Measurements from ENCODE around the gene SRGN. TPM values are rescaled to one million over a fixed set of nuclear protein-coding genes. Genes with fewer than 3 reads are reported as not detected.

SRGN gene
- total RNA-seq, 1 donor from 2014 or later = 35.9 TPM

- Mint-ChIP-seq H3K9me3 (ENCODE audit: unreplicated experiment) (no peaks in the 10 kb centered on the region), H3K4me1 (ENCODE audit: unreplicated experiment) (no peaks in the 10 kb centered on the region)
- DNase-seq (ENCODE audit: extremely low spot score, unreplicated experiment) = no peak
These were observed 7.7 kb upstream of the SRGN start for GRCh38 chr10:69080226-69080625.

GRCh38 chr10:69086001-69086509 lies 1.8 kb upstream of the SRGN start:
- H3K36me3 Mint-ChIP-seq (ENCODE audit: unreplicated experiment) = no peaks in the 10 kb centered on the region
- peak overlapping the region; percentile 81 for H3K27ac Mint-ChIP-seq (ENCODE audit: unreplicated experiment)
- H3K4me1 Mint-ChIP-seq (ENCODE audit: unreplicated experiment) = peaks cover 49% of the 10 kb centered on the region
- no peaks in the 10 kb centered on the region for H3K9me3 Mint-ChIP-seq (ENCODE audit: unreplicated experiment)
- DNase-seq (ENCODE audit: extremely low spot score, unreplicated experiment) = no peak
- TF ChIP-seq, protein P1, sequence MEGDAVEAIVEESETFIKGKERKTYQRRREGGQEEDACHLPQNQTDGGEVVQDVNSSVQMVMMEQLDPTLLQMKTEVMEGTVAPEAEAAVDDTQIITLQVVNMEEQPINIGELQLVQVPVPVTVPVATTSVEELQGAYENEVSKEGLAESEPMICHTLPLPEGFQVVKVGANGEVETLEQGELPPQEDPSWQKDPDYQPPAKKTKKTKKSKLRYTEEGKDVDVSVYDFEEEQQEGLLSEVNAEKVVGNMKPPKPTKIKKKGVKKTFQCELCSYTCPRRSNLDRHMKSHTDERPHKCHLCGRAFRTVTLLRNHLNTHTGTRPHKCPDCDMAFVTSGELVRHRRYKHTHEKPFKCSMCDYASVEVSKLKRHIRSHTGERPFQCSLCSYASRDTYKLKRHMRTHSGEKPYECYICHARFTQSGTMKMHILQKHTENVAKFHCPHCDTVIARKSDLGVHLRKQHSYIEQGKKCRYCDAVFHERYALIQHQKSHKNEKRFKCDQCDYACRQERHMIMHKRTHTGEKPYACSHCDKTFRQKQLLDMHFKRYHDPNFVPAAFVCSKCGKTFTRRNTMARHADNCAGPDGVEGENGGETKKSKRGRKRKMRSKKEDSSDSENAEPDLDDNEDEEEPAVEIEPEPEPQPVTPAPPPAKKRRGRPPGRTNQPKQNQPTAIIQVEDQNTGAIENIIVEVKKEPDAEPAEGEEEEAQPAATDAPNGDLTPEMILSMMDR (IDR thresholded peaks at IDR 0.05) = no peak
- peak overlapping the region; percentile 66 for H3K4me3 Mint-ChIP-seq (ENCODE audit: unreplicated experiment)
- H3K27me3 Mint-ChIP-seq (ENCODE audit: unreplicated experiment) = no peaks in the 10 kb centered on the region

More at GRCh38 chr10:69080226-69080625, 7.7 kb upstream of the SRGN start:
- H3K27ac Mint-ChIP-seq (ENCODE audit: unreplicated experiment) = no peak overlapping the region
- no peaks in the 10 kb centered on the region for H3K27me3 Mint-ChIP-seq (ENCODE audit: unreplicated experiment)
- TF ChIP-seq, protein P1 (IDR thresholded peaks at IDR 0.05) = no peak
- no peak overlapping the region for H3K4me3 Mint-ChIP-seq (ENCODE audit: unreplicated experiment)
- no peaks in the 10 kb centered on the region for H3K36me3 Mint-ChIP-seq (ENCODE audit: unreplicated experiment)

- peak overlapping the region; percentile 96 for H3K27ac Mint-ChIP-seq (ENCODE audit: unreplicated experiment)
- no peaks in the 10 kb centered on the region for H3K27me3 Mint-ChIP-seq (ENCODE audit: unreplicated experiment)
- DNase-seq (ENCODE audit: extremely low spot score, unreplicated experiment) = no peak
- TF ChIP-seq, protein P1 (IDR thresholded peaks at IDR 0.05) = no peak
- H3K9me3 Mint-ChIP-seq (ENCODE audit: unreplicated experiment) = no peaks in the 10 kb centered on the region
- H3K36me3 Mint-ChIP-seq (ENCODE audit: unreplicated experiment) = no peaks in the 10 kb centered on the region
- H3K4me1 Mint-ChIP-seq (ENCODE audit: unreplicated experiment) = peaks cover 64% of the 10 kb centered on the region
- H3K4me3 Mint-ChIP-seq (ENCODE audit: unreplicated experiment) = peak overlapping the region; percentile 73
These were observed 517 bp downstream of the SRGN start for GRCh38 chr10:69088471-69088769.

DNA sequence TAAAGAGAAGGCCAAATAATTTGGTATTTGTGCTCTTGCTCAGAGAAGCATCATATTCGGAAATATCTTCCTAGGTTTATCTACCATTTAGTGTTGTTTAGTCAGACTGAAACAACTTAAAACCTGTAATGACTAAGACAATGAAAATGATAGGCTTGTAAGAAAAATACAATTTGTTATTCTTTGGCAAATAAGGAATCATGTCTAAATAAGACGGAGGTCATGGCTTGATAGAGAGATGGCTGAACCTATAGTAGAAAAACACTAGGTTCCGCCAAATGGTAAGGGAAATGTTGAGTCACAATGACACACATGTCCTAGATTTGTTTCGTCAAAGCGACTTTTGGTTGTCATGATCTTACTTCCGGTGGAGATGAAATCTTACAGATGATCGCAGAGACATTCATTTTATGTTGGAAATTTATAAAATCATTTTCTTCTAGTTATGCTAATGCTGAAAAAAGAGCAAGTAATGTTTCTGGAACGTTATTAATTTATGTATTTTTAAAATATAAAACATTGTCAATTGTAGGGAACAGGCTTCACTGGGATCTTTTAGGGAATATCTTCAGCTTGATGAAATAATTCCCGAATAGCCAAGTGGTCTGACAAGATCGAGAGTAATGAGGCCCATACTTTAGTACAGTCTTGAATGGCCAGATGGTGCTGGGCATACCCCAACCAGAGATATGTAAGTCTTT lies 1.0 kb downstream of the SRGN start:
- H3K9me3 Mint-ChIP-seq (ENCODE audit: unreplicated experiment) = no peaks in the 10 kb centered on the region
- H3K27me3 Mint-ChIP-seq (ENCODE audit: unreplicated experiment) = no peaks in the 10 kb centered on the region
- peak overlapping the region; percentile 73 for H3K4me3 Mint-ChIP-seq (ENCODE audit: unreplicated experiment)
- peaks cover 65% of the 10 kb centered on the region for H3K4me1 Mint-ChIP-seq (ENCODE audit: unreplicated experiment)
- DNase-seq (ENCODE audit: extremely low spot score, unreplicated experiment) = no peak
- no peaks in the 10 kb centered on the region for H3K36me3 Mint-ChIP-seq (ENCODE audit: unreplicated experiment)
- peak overlapping the region; percentile 96 for H3K27ac Mint-ChIP-seq (ENCODE audit: unreplicated experiment)
- TF ChIP-seq, protein P1 (IDR thresholded peaks at IDR 0.05) = no peak

GRCh38 chr10:69089638-69090599 lies 2.0 kb downstream of the SRGN start:
- Mint-ChIP-seq H3K4me1 (ENCODE audit: unreplicated experiment) (peaks cover 65% of the 10 kb centered on the region), H3K27ac (ENCODE audit: unreplicated experiment) (peak overlapping the region; percentile 96), H3K27me3 (ENCODE audit: unreplicated experiment) (no peaks in the 10 kb centered on the region), H3K4me3 (ENCODE audit: unreplicated experiment) (no peak overlapping the region), H3K36me3 (ENCODE audit: unreplicated experiment) (no peaks in the 10 kb centered on the region), H3K9me3 (ENCODE audit: unreplicated experiment) (no peaks in the 10 kb centered on the region)
- no peak for DNase-seq (ENCODE audit: extremely low spot score, unreplicated experiment)
- TF ChIP-seq, protein P1 (IDR thresholded peaks at IDR 0.05) = no peak
